ENCODE measurements around the gene FA2H. TPM values are rescaled to one million over a fixed set of nuclear protein-coding genes. Genes with fewer than 3 reads are reported as not detected.

The FA2H gene
- polyA plus RNA-seq, 3 donors = not detected

- peak overlapping the region in 1 of 2 donors; percentile 96 for H3K27ac ChIP-seq (ENCODE audit: low read depth in 1 of 2, low read length in 2 of 2)
- no peaks in the 10 kb centered on the region for H3K27me3 ChIP-seq (ENCODE audit: control insufficient read depth in 2 of 2, insufficient read depth in 2 of 2, low read length in 2 of 2)
- peaks cover 63 to 71% of the 10 kb centered on the region in 2 donors for H3K4me1 ChIP-seq (ENCODE audit: control insufficient read depth in 1 of 2, insufficient read depth in 2 of 2, low read length in 2 of 2)
- Mint-ChIP-seq H3K36me3 (peaks cover 26 to 41% of the 10 kb centered on the region in 2 donors), H3K4me1 (peaks cover 65% of the 10 kb centered on the region), H3K4me3 (peak overlapping the region; percentile 66 to 100), H3K27ac (peak overlapping the region; percentile 82 to 96 (median 84)), H3K9me3 (peaks cover 0 to 1% (median 0%) of the 10 kb centered on the region in 7 donors), H3K27me3 (ENCODE audit: low read depth in 3 of 3) (peaks cover 0 to 2% (median 0%) of the 10 kb centered on the region in 3 donors)
- DNase-seq = peak in 2 of 3 donors; percentile 52 to 54
- H3K4me2 ChIP-seq (replicated peaks; ENCODE audit: extremely low read depth, low read length, poor library complexity, severe bottlenecking) = peak overlapping the region; percentile 95
- peaks cover 25 to 29% of the 10 kb centered on the region in 2 donors for H3K36me3 ChIP-seq (replicated peaks in 1 of 2; ENCODE audit: control insufficient read depth in 1 of 2, insufficient read depth in 2 of 2, low read length in 2 of 2)
- H3K9ac ChIP-seq (ENCODE audit: insufficient read depth, low read length, poor library complexity, severe bottlenecking) = peak overlapping the region; percentile 25
- no peak overlapping the region for H2AFZ ChIP-seq (ENCODE audit: insufficient read depth, low read depth, low read length, poor library complexity, severe bottlenecking)
- intact Hi-C loops (cut with micrococcal nuclease) = loop anchor here in 1 of 2 donors (2.0 kb wide), 1 partner anchor 31 kb away; the partner anchor contains the start of gene RFWD3
- peaks cover 54% of the 10 kb centered on the region for H4K20me1 ChIP-seq (ENCODE audit: insufficient read depth, low read length)
- TF ChIP-seq, protein P1, sequence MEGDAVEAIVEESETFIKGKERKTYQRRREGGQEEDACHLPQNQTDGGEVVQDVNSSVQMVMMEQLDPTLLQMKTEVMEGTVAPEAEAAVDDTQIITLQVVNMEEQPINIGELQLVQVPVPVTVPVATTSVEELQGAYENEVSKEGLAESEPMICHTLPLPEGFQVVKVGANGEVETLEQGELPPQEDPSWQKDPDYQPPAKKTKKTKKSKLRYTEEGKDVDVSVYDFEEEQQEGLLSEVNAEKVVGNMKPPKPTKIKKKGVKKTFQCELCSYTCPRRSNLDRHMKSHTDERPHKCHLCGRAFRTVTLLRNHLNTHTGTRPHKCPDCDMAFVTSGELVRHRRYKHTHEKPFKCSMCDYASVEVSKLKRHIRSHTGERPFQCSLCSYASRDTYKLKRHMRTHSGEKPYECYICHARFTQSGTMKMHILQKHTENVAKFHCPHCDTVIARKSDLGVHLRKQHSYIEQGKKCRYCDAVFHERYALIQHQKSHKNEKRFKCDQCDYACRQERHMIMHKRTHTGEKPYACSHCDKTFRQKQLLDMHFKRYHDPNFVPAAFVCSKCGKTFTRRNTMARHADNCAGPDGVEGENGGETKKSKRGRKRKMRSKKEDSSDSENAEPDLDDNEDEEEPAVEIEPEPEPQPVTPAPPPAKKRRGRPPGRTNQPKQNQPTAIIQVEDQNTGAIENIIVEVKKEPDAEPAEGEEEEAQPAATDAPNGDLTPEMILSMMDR (IDR thresholded peaks at IDR 0.05) = no peak
- peaks cover 67% of the 10 kb centered on the region for H3K79me2 ChIP-seq (ENCODE audit: insufficient read depth, low read length)
- no peaks in the 10 kb centered on the region for H3K9me3 ChIP-seq (replicated peaks in 1 of 2; ENCODE audit: control insufficient read depth in 1 of 2, insufficient read depth in 1 of 2, low read length in 2 of 2)
- WGBS (ENCODE audit: insufficient coverage) = no CpG with 5 or more reads among the region's 4 CpGs
- peak overlapping the region; percentile 69 to 94 (median 92) for H3K4me3 ChIP-seq (replicated peaks in 1 of 3; ENCODE audit: low read depth in 2 of 3, low read length in 3 of 3)
These were observed 76.4 kb downstream of the FA2H start for GRCh38 chr16:74698222-74698621.

DNA sequence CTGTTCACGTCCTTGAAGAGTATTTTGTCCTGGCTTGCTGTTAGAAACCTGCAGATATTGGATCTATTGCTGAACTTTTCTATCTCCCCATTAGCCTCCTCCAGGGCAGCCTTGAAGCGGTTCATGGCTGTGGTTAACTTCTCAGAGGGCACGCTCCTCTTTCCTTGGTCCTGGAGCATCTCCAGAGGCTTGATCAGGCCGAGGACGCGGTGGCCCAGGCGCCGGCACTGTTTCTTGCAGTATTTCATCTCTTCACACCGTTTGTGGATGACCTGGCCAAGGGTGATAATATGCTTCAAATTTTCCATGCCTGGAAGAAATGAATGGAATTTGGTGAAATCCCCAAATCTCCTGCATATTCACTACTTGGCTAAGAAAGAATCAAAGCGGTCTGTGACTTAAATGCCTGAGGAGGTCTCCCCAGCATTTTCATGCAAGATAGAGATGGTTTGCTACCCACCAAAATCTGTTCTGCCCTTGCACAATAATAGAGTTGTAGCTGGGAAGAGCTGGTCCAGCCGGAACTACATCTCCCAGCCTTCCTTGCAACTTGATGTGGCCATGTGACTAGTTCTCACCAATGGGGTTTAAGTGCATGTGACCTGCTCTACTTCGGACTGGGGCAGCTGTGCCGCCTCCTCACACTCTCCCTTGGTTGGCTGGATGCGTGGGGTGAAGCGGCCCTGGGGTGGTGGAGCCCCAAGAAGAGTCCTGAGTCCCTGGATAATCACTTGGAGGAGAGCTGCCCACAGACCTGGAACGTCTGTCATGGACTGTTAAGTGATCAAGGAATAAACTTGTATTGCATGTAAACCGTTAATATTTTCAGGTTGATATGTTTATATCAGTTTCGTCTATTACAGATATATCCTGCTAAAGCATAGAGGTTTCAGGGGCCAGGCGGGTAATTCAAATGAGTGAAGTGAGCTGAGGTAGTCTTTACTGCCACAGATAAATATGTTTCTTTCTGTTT lies 78.9 kb downstream of the FA2H start:
- peaks cover 41 to 49% of the 10 kb centered on the region in 2 donors for H3K4me1 ChIP-seq (ENCODE audit: control insufficient read depth in 1 of 2, insufficient read depth in 2 of 2, low read length in 2 of 2)
- peak overlapping the region; percentile 83 for H3K4me2 ChIP-seq (replicated peaks; ENCODE audit: extremely low read depth, low read length, poor library complexity, severe bottlenecking)
- H3K27ac ChIP-seq (ENCODE audit: low read depth in 1 of 2, low read length in 2 of 2) = peak overlapping the region in 1 of 2 donors; percentile 68
- peaks cover 79% of the 10 kb centered on the region for H4K20me1 ChIP-seq (ENCODE audit: insufficient read depth, low read length)
- H3K36me3 ChIP-seq (replicated peaks in 1 of 2; ENCODE audit: control insufficient read depth in 1 of 2, insufficient read depth in 2 of 2, low read length in 2 of 2) = peaks cover 49 to 54% of the 10 kb centered on the region in 2 donors
- no peaks in the 10 kb centered on the region for H3K9me3 ChIP-seq (replicated peaks in 1 of 2; ENCODE audit: control insufficient read depth in 1 of 2, insufficient read depth in 1 of 2, low read length in 2 of 2)
- peak overlapping the region; percentile 27 for H3K9ac ChIP-seq (ENCODE audit: insufficient read depth, low read length, poor library complexity, severe bottlenecking)
- peaks cover 0 to 1% (median 0%) of the 10 kb centered on the region in 7 donors for H3K9me3 Mint-ChIP-seq
- H3K36me3 Mint-ChIP-seq = peaks cover 47 to 66% of the 10 kb centered on the region in 2 donors
- peak overlapping the region; percentile 68 for H2AFZ ChIP-seq (ENCODE audit: insufficient read depth, low read depth, low read length, poor library complexity, severe bottlenecking)
- peaks cover 49% of the 10 kb centered on the region for H3K4me1 Mint-ChIP-seq
- peaks cover 0 to 2% (median 0%) of the 10 kb centered on the region in 3 donors for H3K27me3 Mint-ChIP-seq (ENCODE audit: low read depth in 3 of 3)
- intact Hi-C loops (cut with micrococcal nuclease) = no loop called here
- H3K4me3 ChIP-seq (replicated peaks in 1 of 3; ENCODE audit: low read depth in 2 of 3, low read length in 3 of 3) = peak overlapping the region in 2 of 3 experiments; percentile 16 to 71
- WGBS (ENCODE audit: insufficient coverage) = 98% methylated on average over 7 of the region's 19 CpGs
- peaks cover 91% of the 10 kb centered on the region for H3K79me2 ChIP-seq (ENCODE audit: insufficient read depth, low read length)
- peak overlapping the region; percentile 73 to 93 (median 86) for H3K27ac Mint-ChIP-seq
- peak; percentile 75 to 86 (median 85) for DNase-seq
- TF ChIP-seq, protein P1 (IDR thresholded peaks at IDR 0.05) = no peak
- H3K4me3 Mint-ChIP-seq = peak overlapping the region; percentile 63 to 86
- no peaks in the 10 kb centered on the region for H3K27me3 ChIP-seq (ENCODE audit: control insufficient read depth in 2 of 2, insufficient read depth in 2 of 2, low read length in 2 of 2)
